Stimulated activated CD8-positive, alpha-beta memory T cell treated with anti-CD3 and anti-CD28 coated beads, Interleukin-15, amount 100 ng/mL, for 24 hours (primary cell): ENCODE measurements around the gene SCGB1D1.

ENCODE experiments used
- DNase-seq: peaks from one replicate; pipeline ENCODE4 v3.0.0-alpha.2; 2020; ENCODE audit warnings: low read depth

Gene SCGB1D1

DNA sequence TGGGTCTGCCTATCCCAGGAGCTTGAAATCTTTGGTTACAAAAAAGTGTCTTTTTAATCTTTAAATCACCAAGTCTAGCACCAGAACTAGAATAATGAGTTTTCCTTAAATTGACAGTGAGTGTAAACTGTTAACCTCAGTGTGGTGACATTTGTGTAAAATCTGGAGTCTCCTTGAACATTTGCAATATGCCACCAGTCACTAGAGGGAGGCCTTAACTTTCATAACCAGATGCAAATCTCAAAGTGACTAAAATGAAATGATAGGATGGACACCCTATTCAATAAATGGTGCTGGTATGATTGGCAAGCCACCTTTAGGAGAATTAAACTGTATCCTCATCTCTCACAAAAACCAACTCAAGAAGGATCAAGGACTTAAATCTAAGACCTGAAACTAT is 43.7 kb downstream of the SCGB1D1 start:
- no peak for DNase-seq

DNA sequence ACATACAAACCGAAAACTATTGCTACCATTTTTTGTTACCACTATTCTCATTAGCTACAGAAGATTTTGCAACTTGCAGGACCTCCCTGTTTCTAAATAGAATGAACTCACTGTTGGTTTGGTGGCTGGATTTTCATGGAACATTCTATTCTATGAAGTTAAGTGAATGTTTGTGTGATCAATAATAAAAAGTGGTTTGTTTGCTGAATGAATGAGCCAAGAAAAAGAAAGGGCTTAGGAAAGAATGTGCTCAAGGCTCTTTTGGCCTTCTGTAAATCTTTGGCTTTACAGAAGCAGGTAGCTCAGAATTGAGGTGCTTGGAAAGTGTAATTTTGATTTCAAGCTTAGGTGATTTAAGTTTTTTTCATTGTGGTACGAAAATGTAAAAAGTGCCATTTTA is 46.2 kb downstream of the SCGB1D1 start:
- no peak for DNase-seq

GRCh38 chr11:62237499-62237898 is 47.5 kb downstream of the SCGB1D1 start:
- DNase-seq: no peak

GRCh38 chr11:62238151-62238550 is 48.1 kb downstream of the SCGB1D1 start:
- DNase-seq: no peak

GRCh38 chr11:62241095-62241494 is 51.1 kb downstream of the SCGB1D1 start:
- no peak for DNase-seq

GRCh38 chr11:62242021-62242420 is 52.0 kb downstream of the SCGB1D1 start, which contains the start of gene SCGB1D2:
TSS of gene SCGB1D2 (plus strand) at chr11:62242239. CDS start at chr11:62242308, 69 bp downstream.
- no peak for DNase-seq
